ENCODE measurements around the gene XPC. TPM values are rescaled to one million over a fixed set of nuclear protein-coding genes. Genes with fewer than 3 reads are reported as not detected.

XPC gene
- total and polyA plus RNA-seq, 2 experiments from 2014 or later = 27.3 to 29.5 TPM

DNA sequence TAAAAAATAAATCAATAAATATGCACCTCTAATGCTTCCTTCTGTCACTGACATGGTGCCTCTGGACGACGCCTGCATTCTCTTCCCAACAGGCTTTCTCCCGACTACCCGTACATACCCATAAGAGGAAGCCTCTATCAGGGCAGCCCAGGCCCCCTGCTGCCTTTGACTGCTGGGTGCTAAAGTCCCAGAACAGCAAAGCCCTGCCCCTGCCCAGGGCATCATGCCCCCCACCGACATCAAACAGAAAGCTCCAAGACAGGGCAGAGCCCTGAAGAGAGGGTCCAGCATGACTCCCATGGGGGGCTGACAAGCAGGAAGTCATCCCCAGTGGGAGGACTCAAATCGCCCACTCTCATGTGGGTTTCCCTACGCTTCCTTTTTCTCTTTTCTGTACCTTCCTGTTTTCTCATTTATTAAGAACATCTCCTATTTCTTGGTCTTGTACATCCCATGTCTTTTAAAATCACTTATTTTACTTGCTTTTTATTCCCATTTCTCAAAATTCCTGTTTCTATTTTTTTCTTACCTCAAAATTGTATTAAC lies 23.4 kb downstream of the XPC start:
- 94% methylated on average over 7 of the region's 7 CpGs for WGBS (ENCODE audit: low lambda C conversion rate, missing lambda C conversion rate)
- Histone ChIP-seq H3K27me3 (no peaks in the 10 kb centered on the region), H3K9me2 (replicated peaks; ENCODE audit: insufficient read depth) (no peaks in the 10 kb centered on the region), H3K4me3 (no peak overlapping the region), H3K27ac (no peak overlapping the region), H3K4me1 (ENCODE audit: insufficient read depth) (no peaks in the 10 kb centered on the region), H3K79me2 (no peaks in the 10 kb centered on the region), H3K36me3 (replicated peaks; ENCODE audit: insufficient read depth, low read depth) (no peaks in the 10 kb centered on the region), H4K20me1 (ENCODE audit: insufficient read depth, poor library complexity, severe bottlenecking) (no peaks in the 10 kb centered on the region), H2AFZ (no peak overlapping the region), H3K9me3 (ENCODE audit: low read depth) (no peaks in the 10 kb centered on the region), H3K4me2 (no peak overlapping the region)
- DNase-seq (ENCODE audit: low spot score) = no peak
- TF ChIP-seq, protein P1, sequence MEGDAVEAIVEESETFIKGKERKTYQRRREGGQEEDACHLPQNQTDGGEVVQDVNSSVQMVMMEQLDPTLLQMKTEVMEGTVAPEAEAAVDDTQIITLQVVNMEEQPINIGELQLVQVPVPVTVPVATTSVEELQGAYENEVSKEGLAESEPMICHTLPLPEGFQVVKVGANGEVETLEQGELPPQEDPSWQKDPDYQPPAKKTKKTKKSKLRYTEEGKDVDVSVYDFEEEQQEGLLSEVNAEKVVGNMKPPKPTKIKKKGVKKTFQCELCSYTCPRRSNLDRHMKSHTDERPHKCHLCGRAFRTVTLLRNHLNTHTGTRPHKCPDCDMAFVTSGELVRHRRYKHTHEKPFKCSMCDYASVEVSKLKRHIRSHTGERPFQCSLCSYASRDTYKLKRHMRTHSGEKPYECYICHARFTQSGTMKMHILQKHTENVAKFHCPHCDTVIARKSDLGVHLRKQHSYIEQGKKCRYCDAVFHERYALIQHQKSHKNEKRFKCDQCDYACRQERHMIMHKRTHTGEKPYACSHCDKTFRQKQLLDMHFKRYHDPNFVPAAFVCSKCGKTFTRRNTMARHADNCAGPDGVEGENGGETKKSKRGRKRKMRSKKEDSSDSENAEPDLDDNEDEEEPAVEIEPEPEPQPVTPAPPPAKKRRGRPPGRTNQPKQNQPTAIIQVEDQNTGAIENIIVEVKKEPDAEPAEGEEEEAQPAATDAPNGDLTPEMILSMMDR (IDR thresholded peaks at IDR 0.05; ENCODE audit: poor library complexity) = no peak

DNA sequence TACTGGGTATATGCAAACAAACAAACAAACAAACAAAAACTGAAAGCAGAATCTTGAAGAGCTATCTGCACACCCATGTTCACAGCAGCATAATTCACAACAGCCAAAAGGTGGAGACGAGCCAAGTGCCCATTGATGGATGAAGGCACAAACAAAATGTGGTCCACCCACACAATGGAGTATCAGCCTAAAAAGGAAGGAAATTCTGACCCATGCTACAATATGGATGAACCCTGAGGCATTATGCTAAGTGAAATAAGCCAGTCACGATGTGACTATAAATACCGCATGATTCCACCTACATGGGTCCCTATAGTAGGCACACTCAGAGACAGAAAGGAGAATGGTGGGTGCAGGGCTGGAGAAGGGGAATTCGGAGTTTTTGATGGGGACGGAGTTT lies 24.1 kb downstream of the XPC start:
- Histone ChIP-seq H3K4me1 (ENCODE audit: insufficient read depth) (no peaks in the 10 kb centered on the region), H3K9me3 (ENCODE audit: low read depth) (no peaks in the 10 kb centered on the region), H3K79me2 (no peaks in the 10 kb centered on the region), H4K20me1 (ENCODE audit: insufficient read depth, poor library complexity, severe bottlenecking) (no peaks in the 10 kb centered on the region), H3K27me3 (no peaks in the 10 kb centered on the region), H3K9me2 (replicated peaks; ENCODE audit: insufficient read depth) (no peaks in the 10 kb centered on the region), H3K4me2 (no peak overlapping the region), H2AFZ (no peak overlapping the region), H3K27ac (no peak overlapping the region), H3K4me3 (no peak overlapping the region), H3K36me3 (replicated peaks; ENCODE audit: insufficient read depth, low read depth) (no peaks in the 10 kb centered on the region)
- TF ChIP-seq EZH2 (IDR thresholded peaks at IDR 0.05; ENCODE audit: borderline replicate concordance) = no peak
- TF ChIP-seq, protein P1 (IDR thresholded peaks at IDR 0.05; ENCODE audit: poor library complexity) = no peak
- no peak for TF ChIP-seq EZH2phosphoT487 (IDR thresholded peaks at IDR 0.05; ENCODE audit: low read depth, severe bottlenecking, unreplicated experiment)
- no peak for DNase-seq (ENCODE audit: low spot score)
- WGBS (ENCODE audit: low lambda C conversion rate, missing lambda C conversion rate) = 94% methylated on average over 5 of the region's 5 CpGs

DNA sequence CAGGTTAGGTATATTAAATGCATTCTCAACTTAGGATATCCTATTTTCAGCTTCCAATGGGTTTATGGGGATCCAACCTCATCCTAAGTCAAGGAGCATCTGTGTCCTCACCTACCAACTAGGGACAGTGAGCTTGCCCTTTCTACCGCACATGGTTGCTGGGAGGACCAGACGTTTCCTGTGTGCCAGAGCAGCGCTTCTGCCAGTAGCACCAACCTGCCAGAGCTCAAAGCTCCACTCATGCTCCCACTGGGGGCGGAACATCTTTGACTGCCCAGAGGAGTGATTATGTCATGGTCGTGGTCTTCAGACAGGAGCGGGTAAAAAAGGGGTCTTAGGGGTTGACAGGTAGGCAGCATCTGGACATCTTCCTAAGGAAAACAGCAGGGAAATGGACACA lies 24.7 kb downstream of the XPC start:
- WGBS (ENCODE audit: low lambda C conversion rate, missing lambda C conversion rate) = 98% methylated on average over 6 of the region's 6 CpGs
- DNase-seq (ENCODE audit: low spot score) = no peak
- H4K20me1 ChIP-seq (ENCODE audit: insufficient read depth, poor library complexity, severe bottlenecking) = no peaks in the 10 kb centered on the region
- no peaks in the 10 kb centered on the region for H3K9me3 ChIP-seq (ENCODE audit: low read depth)
- no peaks in the 10 kb centered on the region for H3K79me2 ChIP-seq
- no peaks in the 10 kb centered on the region for H3K4me1 ChIP-seq (ENCODE audit: insufficient read depth)
- H3K36me3 ChIP-seq (replicated peaks; ENCODE audit: insufficient read depth, low read depth) = no peaks in the 10 kb centered on the region
- H3K9me2 ChIP-seq (replicated peaks; ENCODE audit: insufficient read depth) = no peaks in the 10 kb centered on the region
- no peak overlapping the region for H2AFZ ChIP-seq
- H3K27ac ChIP-seq = no peak overlapping the region
- no peak overlapping the region for H3K4me2 ChIP-seq
- H3K4me3 ChIP-seq = no peak overlapping the region
- no peaks in the 10 kb centered on the region for H3K27me3 ChIP-seq
- TF ChIP-seq EZH2 (IDR thresholded peaks at IDR 0.05; ENCODE audit: borderline replicate concordance) (no peak), EZH2phosphoT487 (IDR thresholded peaks at IDR 0.05; ENCODE audit: low read depth, severe bottlenecking, unreplicated experiment) (no peak)
- TF ChIP-seq, protein P1 (IDR thresholded peaks at IDR 0.05; ENCODE audit: poor library complexity) = no peak

DNA sequence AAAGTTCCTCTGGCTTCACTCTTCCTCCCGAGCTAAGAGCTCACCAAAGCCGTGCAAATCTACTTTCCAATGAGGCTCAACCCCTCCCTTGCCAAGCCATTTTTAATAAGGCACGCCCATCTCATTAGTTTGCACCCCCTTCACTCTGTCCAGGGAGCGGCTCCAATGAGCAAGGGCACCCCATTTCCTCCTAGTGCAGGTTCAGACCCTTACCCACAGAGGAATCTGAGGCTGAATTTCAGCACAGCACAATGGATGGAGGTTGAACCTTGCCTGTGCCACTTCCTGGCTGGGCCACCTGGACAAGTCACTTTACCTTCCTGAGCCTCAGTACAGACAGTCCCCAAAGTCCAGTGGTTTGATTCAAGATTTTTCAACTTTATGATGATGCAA lies 25.4 kb downstream of the XPC start:
- no peaks in the 10 kb centered on the region for H3K79me2 ChIP-seq
- H3K4me3 ChIP-seq = no peak overlapping the region
- H3K27ac ChIP-seq = no peak overlapping the region
- no peaks in the 10 kb centered on the region for H4K20me1 ChIP-seq (ENCODE audit: insufficient read depth, poor library complexity, severe bottlenecking)
- H2AFZ ChIP-seq = no peak overlapping the region
- H3K4me1 ChIP-seq (ENCODE audit: insufficient read depth) = no peaks in the 10 kb centered on the region
- no peak for DNase-seq (ENCODE audit: low spot score)
- no peak for TF ChIP-seq EZH2phosphoT487 (IDR thresholded peaks at IDR 0.05; ENCODE audit: low read depth, severe bottlenecking, unreplicated experiment)
- TF ChIP-seq EZH2 (IDR thresholded peaks at IDR 0.05; ENCODE audit: borderline replicate concordance) = no peak
- TF ChIP-seq, protein P1 (IDR thresholded peaks at IDR 0.05; ENCODE audit: poor library complexity) = no peak
- H3K27me3 ChIP-seq = no peaks in the 10 kb centered on the region
- no peak overlapping the region for H3K4me2 ChIP-seq
- no peaks in the 10 kb centered on the region for H3K9me2 ChIP-seq (replicated peaks; ENCODE audit: insufficient read depth)
- no peaks in the 10 kb centered on the region for H3K36me3 ChIP-seq (replicated peaks; ENCODE audit: insufficient read depth, low read depth)
- no peaks in the 10 kb centered on the region for H3K9me3 ChIP-seq (ENCODE audit: low read depth)
- 91% methylated on average over 4 of the region's 4 CpGs for WGBS (ENCODE audit: low lambda C conversion rate, missing lambda C conversion rate)

Measured in hepatocyte (in vitro differentiated cells).